Mesenchymal stem cell (in vitro differentiated cells and primary cell): Measurements from ENCODE around the gene MAN2B2.
"Not testable (repeated sequence)": the region's sequence is repeated elsewhere in the genome, so short reads cannot be mapped to it uniquely, and the experiment has no call there.

Experiments
- DNase-seq: peaks from one replicate; pipeline ENCODE4 v3.0.0-alpha.2; 2013
- H2AFZ ChIP-seq: one replicate; pipeline ENCODE4 v1.6.1; 2013; ENCODE audit warnings: low read depth, mild to moderate bottlenecking, control low read depth, inconsistent platforms, low read length, moderate library complexity
- H2AK5ac ChIP-seq: 2 replicates; pipeline ENCODE4 v1.6.1; 2013; ENCODE audit warnings: low read length, moderate library complexity, mild to moderate bottlenecking, inconsistent platforms; ENCODE audit not compliant: severe bottlenecking
- H2BK120ac ChIP-seq: one replicate; pipeline ENCODE4 v1.6.1; 2013; ENCODE audit warnings: low read depth, mild to moderate bottlenecking, inconsistent platforms, low read length, moderate library complexity
- H2BK12ac ChIP-seq, 2 experiments: one replicate each; pipeline ENCODE4 v1.6.1; 2013; ENCODE audit warnings: inconsistent platforms in 2 of 2, low read length in 2 of 2, mild to moderate bottlenecking in 2 of 2, moderate library complexity in 2 of 2, control low read depth in 1 of 2
- H2BK15ac ChIP-seq: one replicate; pipeline ENCODE4 v1.6.1; 2013; ENCODE audit warnings: mild to moderate bottlenecking, low read depth, inconsistent platforms; ENCODE audit not compliant: poor library complexity, severe bottlenecking
- H2BK5ac ChIP-seq: 2 replicates; pipeline ENCODE4 v1.6.1; 2013; ENCODE audit warnings: low read depth, mild to moderate bottlenecking, low read length, control low read depth, inconsistent platforms; ENCODE audit not compliant: poor library complexity, severe bottlenecking
- H3K14ac ChIP-seq, 2 experiments: one replicate each; pipeline ENCODE4 v1.6.1; 2013; ENCODE audit warnings: inconsistent platforms in 2 of 2, low read length in 2 of 2, control low read depth in 1 of 2, mild to moderate bottlenecking in 1 of 2, moderate library complexity in 1 of 2
- H3K18ac ChIP-seq, 2 experiments: one replicate each; pipeline ENCODE4 v1.6.1; 2013; ENCODE audit warnings: inconsistent platforms in 2 of 2, low read length in 2 of 2, control low read depth in 1 of 2, low read depth in 1 of 2, mild to moderate bottlenecking in 1 of 2
- H3K23ac ChIP-seq, 2 experiments: one replicate each; pipeline ENCODE4 v1.6.1; 2013; ENCODE audit warnings: inconsistent platforms in 2 of 2, low read length in 2 of 2, mild to moderate bottlenecking in 2 of 2, moderate library complexity in 2 of 2, control low read depth in 1 of 2
- H3K27ac ChIP-seq: 2 replicates; pipeline ENCODE4 v1.5.1; 2013; ENCODE audit warnings: mild to moderate bottlenecking, moderate library complexity, low read length, control low read depth, inconsistent platforms; ENCODE audit not compliant: poor library complexity, severe bottlenecking
- H3K27me3 ChIP-seq, 2 experiments: 2 replicates each; pipeline versions ENCODE4 v1.6.1 to v1.7.0; 2013; ENCODE audit warnings: low read length in 2 of 2, mild to moderate bottlenecking in 2 of 2, moderate library complexity in 2 of 2, control low read depth in 1 of 2, inconsistent platforms in 1 of 2; ENCODE audit not compliant: control insufficient read depth in 1 of 2, insufficient read depth in 1 of 2
- H3K36me3 ChIP-seq, 2 experiments: 2 replicates each; pipeline versions ENCODE4 v1.6.1 to v1.7.0; 2013; ENCODE audit warnings: low read length in 2 of 2, control low read depth in 1 of 2, inconsistent platforms in 1 of 2, low read depth in 1 of 2, mild to moderate bottlenecking in 1 of 2; ENCODE audit not compliant: insufficient read depth in 2 of 2, control insufficient read depth in 1 of 2
- H3K4ac ChIP-seq, 2 experiments: one replicate each; pipeline ENCODE4 v1.6.1; 2013; ENCODE audit warnings: inconsistent platforms in 2 of 2, low read length in 2 of 2, mild to moderate bottlenecking in 2 of 2, moderate library complexity in 2 of 2, control low read depth in 1 of 2, low read depth in 1 of 2
- H3K4me1 ChIP-seq: 2 replicates; pipeline ENCODE4 v1.6.1; 2013; ENCODE audit warnings: low read depth, low read length, control low read depth; ENCODE audit not compliant: control insufficient read depth, insufficient read depth
- H3K4me2 ChIP-seq: 2 replicates; pipeline ENCODE4 v1.6.1; 2013; ENCODE audit warnings: low read length, mild to moderate bottlenecking, inconsistent platforms; ENCODE audit not compliant: poor library complexity, severe bottlenecking
- H3K4me3 ChIP-seq, 2 experiments: 2 replicates each; pipeline versions ENCODE4 v1.5.1 to v1.7.0; 2013; ENCODE audit warnings: low read length in 2 of 2, mild to moderate bottlenecking in 2 of 2, control low read depth in 1 of 2, low read depth in 1 of 2; ENCODE audit not compliant: insufficient read depth in 1 of 2
- H3K79me1 ChIP-seq: replicated peaks from 2 replicates; pipeline ENCODE4 v1.6.1; 2013; ENCODE audit warnings: mild to moderate bottlenecking, control low read depth, low read length, inconsistent platforms; ENCODE audit not compliant: poor library complexity, severe bottlenecking
- H3K9ac ChIP-seq: 2 replicates; pipeline ENCODE4 v1.7.0; 2013; ENCODE audit warnings: mild to moderate bottlenecking, low read length, moderate library complexity
- H3K9me3 ChIP-seq: 2 replicates; pipeline ENCODE4 v1.7.0; 2013; ENCODE audit warnings: mild to moderate bottlenecking, low read length; ENCODE audit not compliant: control insufficient read depth
- H4K8ac ChIP-seq: one replicate; pipeline ENCODE4 v1.6.1; 2013; ENCODE audit warnings: inconsistent platforms, mild to moderate bottlenecking, low read length, moderate library complexity
- H4K91ac ChIP-seq: one replicate; pipeline ENCODE4 v1.6.1; 2013; ENCODE audit warnings: mild to moderate bottlenecking, low read length, inconsistent platforms
- WGBS: methylation state at CpG from one replicate; pipeline ENCODE4 v1.1.7; 2013; ENCODE audit warnings: mixed read lengths; 5-methylcytosine and 5-hydroxymethylcytosine counted together

The MAN2B2 gene

GRCh38 chr4:6672131-6672530, 97.1 kb downstream of the MAN2B2 start:
- H3K23ac ChIP-seq = no peak overlapping the region
- WGBS = 97% methylated on average over 15 of the region's 19 CpGs
- no peak overlapping the region for H3K9ac ChIP-seq
- no peak overlapping the region for H2BK15ac ChIP-seq
- no peak overlapping the region for H2BK5ac ChIP-seq
- no peak overlapping the region for H3K14ac ChIP-seq
- no peak overlapping the region for H3K18ac ChIP-seq
- H3K4me1 ChIP-seq = peaks cover 20% of the 10 kb centered on the region
- no peaks in the 10 kb centered on the region for H3K27me3 ChIP-seq
- no peak for DNase-seq
- H2BK12ac ChIP-seq = no peak overlapping the region
- no peak overlapping the region for H2AK5ac ChIP-seq
- no peak overlapping the region for H4K91ac ChIP-seq
- no peaks in the 10 kb centered on the region for H3K9me3 ChIP-seq
- H3K79me1 ChIP-seq = peaks cover 13% of the 10 kb centered on the region
- H3K27ac ChIP-seq = no peak overlapping the region
- H3K4me3 ChIP-seq = no peak overlapping the region
- H2AFZ ChIP-seq = no peak overlapping the region
- no peak overlapping the region for H3K4ac ChIP-seq
- no peak overlapping the region for H3K4me2 ChIP-seq
- H4K8ac ChIP-seq = no peak overlapping the region
- no peak overlapping the region for H2BK120ac ChIP-seq
- peaks cover 10 to 25% of the 10 kb centered on the region in 2 experiments for H3K36me3 ChIP-seq

DNA sequence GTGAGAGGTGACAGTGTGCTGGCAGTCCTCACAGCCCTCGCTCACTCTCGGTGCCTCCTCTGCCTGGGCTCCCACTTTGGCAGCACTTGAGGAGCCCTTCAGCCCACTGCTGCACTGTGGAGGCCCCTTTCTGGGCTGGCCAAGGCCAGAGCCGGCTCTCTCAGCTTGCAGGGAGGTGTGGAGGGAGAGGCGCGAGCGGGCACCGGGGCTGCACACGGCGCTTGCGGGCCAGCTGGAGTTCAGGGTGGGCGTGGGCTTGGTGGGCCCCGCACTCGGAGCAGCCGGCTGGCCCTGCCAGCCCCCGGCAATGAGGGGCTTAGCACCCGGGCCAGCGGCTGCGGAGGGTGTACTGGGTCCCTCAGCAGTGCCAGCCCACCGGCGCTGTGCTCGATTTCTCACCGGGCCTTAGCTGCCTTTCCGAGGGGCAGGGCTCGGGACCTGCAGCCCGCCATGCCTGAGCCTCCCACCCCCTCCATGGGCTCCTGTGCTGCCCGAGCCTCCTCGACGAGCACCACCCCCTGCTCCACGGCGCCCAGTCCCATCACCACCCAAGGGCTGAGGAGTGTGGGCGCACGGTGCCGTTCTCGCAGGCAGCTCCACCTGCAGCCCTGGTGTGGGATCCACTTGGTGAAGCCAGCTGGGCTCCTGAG, 97.7 kb downstream of the MAN2B2 start:
- not testable (repeated sequence) for H2AFZ ChIP-seq, DNase-seq, H2AK5ac ChIP-seq, H4K91ac ChIP-seq, H3K27ac ChIP-seq, H3K27me3 ChIP-seq, H3K9ac ChIP-seq, H2BK120ac ChIP-seq, H3K9me3 ChIP-seq, H3K4ac ChIP-seq, H3K18ac ChIP-seq, H3K23ac ChIP-seq, H2BK12ac ChIP-seq, H2BK15ac ChIP-seq, H3K4me2 ChIP-seq, H2BK5ac ChIP-seq, H3K14ac ChIP-seq
- Histone ChIP-seq H3K36me3 (peaks cover 12 to 28% of the 10 kb centered on the region in 2 experiments), H3K4me1 (peaks cover 22% of the 10 kb centered on the region), H3K79me1 (peaks cover 15% of the 10 kb centered on the region), H4K8ac (peak overlapping the region; percentile 56), H3K4me3 (peak overlapping the region in 1 of 2 experiments; percentile 99)
- 99% methylated on average over 34 of the region's 34 CpGs for WGBS
